NCI-H524 treated with DMSO at 0.1 percent for 48 hours (cell line): ENCODE measurements around the gene AGPAT2.

Experiments used
- DNase-seq: peaks from one replicate; lab custom pipeline; 2025; lab: John Stamatoyannopoulos, UW

The AGPAT2 gene

DNA sequence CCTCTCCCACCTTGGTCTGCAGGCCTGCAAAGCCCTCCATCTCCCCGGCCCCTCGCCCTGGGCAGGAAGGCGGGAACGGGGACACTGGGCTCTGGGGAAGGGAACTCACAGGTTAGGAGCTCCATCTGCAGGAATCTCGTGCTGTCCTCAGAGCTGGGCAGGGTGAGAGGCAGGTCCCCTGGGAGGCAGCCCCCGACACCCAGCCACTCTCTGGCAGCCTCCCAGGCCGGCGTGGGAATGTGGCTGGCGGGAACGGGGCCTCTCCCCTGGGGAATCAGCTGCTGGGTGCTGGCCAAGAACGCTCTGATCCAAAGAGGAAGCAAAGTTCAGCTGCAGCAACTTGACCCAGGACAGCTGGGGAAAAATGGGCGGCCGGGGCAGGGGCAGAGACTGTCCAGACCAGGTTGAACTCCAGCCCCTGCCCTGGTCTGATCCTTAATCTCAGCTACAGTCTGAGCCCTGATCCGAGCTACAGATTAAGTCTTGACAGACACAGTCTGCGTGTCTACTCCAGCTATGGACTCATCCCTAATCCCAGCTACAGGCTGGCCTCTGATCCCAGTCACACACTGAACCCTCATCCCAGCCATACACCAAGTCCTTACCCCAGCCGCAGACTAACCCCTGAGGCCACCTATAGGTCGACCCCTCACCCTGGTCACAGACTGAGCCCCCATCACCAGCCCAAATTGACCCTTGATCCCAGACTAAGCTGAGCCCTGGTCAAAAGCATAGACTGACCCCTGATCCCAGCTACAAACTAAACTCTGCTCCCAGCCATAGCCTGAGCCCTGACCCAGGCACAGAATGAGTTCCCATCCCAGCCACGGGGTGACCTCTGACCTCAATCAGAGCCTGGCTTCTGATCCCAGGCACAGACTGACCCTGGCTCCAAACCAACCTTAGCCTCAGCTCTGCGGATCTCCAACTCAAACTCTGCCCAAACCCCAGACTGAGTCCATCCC is 61.9 kb downstream of the AGPAT2 start:
- no peak for DNase-seq

DNA sequence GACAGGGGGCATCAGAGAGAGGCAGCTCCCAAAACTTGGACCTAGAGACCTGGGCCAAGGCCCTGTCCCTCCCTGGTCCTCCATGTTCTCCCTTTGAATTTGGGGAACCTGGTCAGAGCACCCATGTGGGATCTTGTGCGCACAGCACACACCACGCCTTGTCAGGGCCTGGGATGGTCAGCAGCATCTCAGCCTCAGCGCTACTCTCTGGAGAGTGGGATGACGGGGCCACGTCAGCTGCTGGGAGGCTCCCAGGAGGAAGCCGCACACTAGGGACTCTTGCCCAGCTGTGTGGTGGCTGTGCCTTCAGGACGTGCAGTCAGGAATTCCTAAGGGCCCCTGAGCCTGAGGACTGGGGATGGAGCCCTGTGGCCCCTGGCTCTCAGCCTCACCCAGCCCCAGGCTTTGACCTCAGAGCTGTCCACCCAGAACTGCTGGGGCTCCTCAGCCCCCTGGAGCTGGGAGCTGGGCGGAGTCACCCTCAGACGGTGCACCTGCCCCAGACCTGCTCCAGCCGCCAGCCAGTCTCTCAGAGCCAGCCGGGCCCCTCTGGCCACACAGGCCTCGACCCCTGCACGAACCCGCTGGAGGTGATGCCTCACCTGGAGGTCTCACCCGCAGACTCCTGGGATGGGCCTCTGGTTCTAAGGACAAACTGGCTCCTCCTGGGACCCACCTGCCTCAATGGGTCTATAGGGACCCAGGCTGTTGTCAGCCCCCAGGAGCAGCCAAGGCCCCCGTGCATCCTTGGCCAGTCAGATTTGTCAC is 62.9 kb downstream of the AGPAT2 start:
- DNase-seq, result no peak

DNA sequence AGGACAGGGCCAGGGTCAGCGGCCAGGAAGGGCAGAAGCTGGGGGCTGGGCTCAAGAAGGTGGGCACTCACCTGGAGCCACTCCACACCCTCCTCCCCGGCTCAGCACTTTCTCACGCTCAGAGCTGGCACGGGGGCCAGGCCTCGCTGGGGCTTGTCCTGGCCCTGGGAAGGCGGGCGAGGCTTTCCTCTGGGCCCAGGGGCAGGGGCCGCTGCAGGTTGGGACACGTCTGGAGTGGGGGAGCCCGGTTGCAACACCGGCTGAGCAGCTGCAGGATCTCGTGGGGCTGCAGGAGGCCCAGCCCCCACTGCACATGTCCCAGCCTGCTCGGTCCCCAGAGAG is 63.4 kb downstream of the AGPAT2 start:
- DNase-seq, result no peak
